H1 (cell line): ENCODE measurements around the gene KLF13. TPM values are rescaled to one million over a fixed set of nuclear protein-coding genes. Genes with fewer than 3 reads are reported as not detected.

Source experiments
- CHD7 ChIP-seq: fragments of 300-600 bp; sonication (generic); IDR thresholded peaks from 2 replicates; pipeline ENCODE4 v1.7.1; 2012; ENCODE audit warnings: low read length, moderate library complexity, mild to moderate bottlenecking, inconsistent platforms; ENCODE audit not compliant: insufficient replicate concordance
- KDM4A ChIP-seq: IDR thresholded peaks from one replicate; pipeline ENCODE4 v1.7.1; 2012; ENCODE audit warnings: low read depth, mild to moderate bottlenecking, moderate library complexity, low read length, inconsistent platforms; ENCODE audit not compliant: severe bottlenecking
- TAF1 ChIP-seq: IDR thresholded peaks from 2 replicates; pipeline ENCODE4 v1.6.1; 2011; ENCODE audit warnings: mild to moderate bottlenecking, low read depth, low read length
- polyA plus RNA-seq, 7 experiments: library from polyadenylated mRNA; depleted of rRNA in 3 of 7; stranded (reverse) in 5 of 7; unstranded in 2 of 7; fragments of >200 nt in 5 of 7; fragments of 200-250 nt in 2 of 7; gene quantifications; 1 replicate in 5 of 7; 2 replicates in 1 of 7; 4 replicates in 1 of 7; pipeline versions ENCODE4 v1.2.1 to v1.2.3, GENCODE V29; 2011 to 2013; ENCODE audit warnings: missing spikeins in 2 of 7, mixed read lengths in 2 of 7
- total RNA-seq: library from RNA; stranded (reverse); fragmentation: NEBNext Ultra II Directional; extraction: Animal tissue kit (Norgen Biotek cat#: 25700); gene quantifications from 2 replicates; pipeline ENCODE4 v1.2.1, GENCODE V29; 2021

The KLF13 gene
- total and polyA plus RNA-seq, 2 of the 8 experiments (the other 6 are each of a cell fraction or from before 2014, with no cell fraction given) = 18.3 to 33.4 TPM

GRCh38 chr15:31407851-31408250 lies 81.2 kb downstream of the KLF13 start (continued):
- no peak for TF ChIP-seq CHD7
- no peak for TF ChIP-seq KDM4A
- TF ChIP-seq TAF1 = no peak
- TF ChIP-seq, all 59 proteins: peak for 0
